Measurements from ENCODE around the gene GSAP. TPM values are rescaled to one million over a fixed set of nuclear protein-coding genes. Genes with fewer than 3 reads are reported as not detected.
"Not testable (repeated sequence)": the region's sequence is repeated elsewhere in the genome, so short reads cannot be mapped to it uniquely, and the experiment has no call there.

GSAP gene
- total and polyA plus RNA-seq, 12 donors, result 1.7 to 23.7 (median 7.9) TPM

GRCh38 chr7:77281780-77282478 is 134.2 kb downstream of the GSAP start:
- H3K27ac ChIP-seq, result peak overlapping the region in 6 of 10 donors; percentile 6 to 52 (median 25)
- ATAC-seq (peak; percentile 59 to 87 (median 68)), DNase-seq (peak; percentile 16 to 32)
- H3K4me1 ChIP-seq, result peaks cover 2 to 25% (median 15%) of the 10 kb centered on the region in 9 donors
- peaks cover 0 to 13% (median 0%) of the 10 kb centered on the region in 9 donors for H3K36me3 ChIP-seq
- no peaks in the 10 kb centered on the region for H3K27me3 ChIP-seq
- 42 to 51% methylated on average over 3 of the region's 3 CpGs for WGBS, 2 donors
- H3K4me3 ChIP-seq, result no peak overlapping the region
- H3K9me3 ChIP-seq, result no peaks in the 10 kb centered on the region
- TF ChIP-seq CTCF (IDR thresholded peaks at IDR 0.05), result no peak
- intact Hi-C loops (cut with DNase I), result no loop called here

GRCh38 chr7:77276120-77276519 is 140.0 kb downstream of the GSAP start:
- ATAC-seq, result no peak
- intact Hi-C loops (cut with DNase I), result loop anchor here in 1 of 10 donors (5.0 kb wide), 1 partner anchor 746 kb away; no protein-coding TSS in a partner anchor
- no peak for DNase-seq
- Histone ChIP-seq H3K27me3 (no peaks in the 10 kb centered on the region), H3K4me1 (peaks cover 0 to 14% (median 0%) of the 10 kb centered on the region in 9 donors), H3K4me3 (no peak overlapping the region), H3K27ac (no peak overlapping the region), H3K36me3 (peaks cover 0 to 15% (median 0%) of the 10 kb centered on the region in 9 donors), H3K9me3 (no peaks in the 10 kb centered on the region)
- WGBS, 2 donors, result 66 to 81% methylated on average over 4 of the region's 4 CpGs
- TF ChIP-seq CTCF (IDR thresholded peaks at IDR 0.05), result no peak

DNA sequence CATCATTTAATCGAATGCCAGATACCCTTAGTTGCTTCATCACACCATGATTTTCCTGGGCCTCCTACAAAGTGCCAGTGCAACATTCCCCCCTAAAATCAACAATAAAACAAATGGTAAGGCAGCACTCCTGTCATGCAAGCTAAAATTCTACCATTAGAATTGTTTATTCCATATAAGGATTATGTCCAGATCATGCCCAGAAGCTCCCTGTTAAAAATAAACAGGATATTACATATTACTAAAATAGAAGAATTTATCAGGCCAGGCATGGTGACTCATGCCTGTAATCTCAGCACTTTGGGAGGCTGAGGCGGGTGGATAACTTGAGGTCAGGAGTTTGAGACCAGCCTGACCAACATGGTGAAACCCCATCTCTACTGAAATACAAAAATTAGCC is 140.5 kb downstream of the GSAP start:
- H3K27me3 ChIP-seq, DNase-seq, H3K9me3 ChIP-seq, H3K4me3 ChIP-seq: not testable (repeated sequence)
- intact Hi-C loops (cut with DNase I), result loop anchor here in 1 of 10 donors (5.0 kb wide), 1 partner anchor 747 kb away; no protein-coding TSS in a partner anchor
- H3K4me1 ChIP-seq, result peaks cover 0 to 12% (median 0%) of the 10 kb centered on the region in 9 donors
- H3K27ac ChIP-seq, result peak overlapping the region in 2 of 10 donors; percentile 1 to 29
- WGBS, 2 donors, result 60 to 66% methylated on average over 2 of the region's 2 CpGs
- H3K36me3 ChIP-seq, result peaks cover 0 to 14% (median 0%) of the 10 kb centered on the region in 9 donors
- peak in 4 of 8 donors; percentile 27 to 58 (median 38) for ATAC-seq

- H3K9me3 ChIP-seq, result no peaks in the 10 kb centered on the region
- no peak overlapping the region for H3K4me3 ChIP-seq
- ATAC-seq, result no peak
- no peak for DNase-seq
- no peak overlapping the region for H3K27ac ChIP-seq
- intact Hi-C loops (cut with DNase I), result no loop called here
- no peaks in the 10 kb centered on the region for H3K27me3 ChIP-seq
- H3K36me3 ChIP-seq, result peaks cover 0 to 9% (median 0%) of the 10 kb centered on the region in 9 donors
- H3K4me1 ChIP-seq, result peaks cover 0 to 30% (median 9%) of the 10 kb centered on the region in 9 donors
- WGBS, 2 donors, result 90 to 94% methylated on average over 5 of the region's 5 CpGs
- TF ChIP-seq CTCF (IDR thresholded peaks at IDR 0.05), result no peak
Measured at GRCh38 chr7:77271766-77272165, 144.4 kb downstream of the GSAP start.

DNA sequence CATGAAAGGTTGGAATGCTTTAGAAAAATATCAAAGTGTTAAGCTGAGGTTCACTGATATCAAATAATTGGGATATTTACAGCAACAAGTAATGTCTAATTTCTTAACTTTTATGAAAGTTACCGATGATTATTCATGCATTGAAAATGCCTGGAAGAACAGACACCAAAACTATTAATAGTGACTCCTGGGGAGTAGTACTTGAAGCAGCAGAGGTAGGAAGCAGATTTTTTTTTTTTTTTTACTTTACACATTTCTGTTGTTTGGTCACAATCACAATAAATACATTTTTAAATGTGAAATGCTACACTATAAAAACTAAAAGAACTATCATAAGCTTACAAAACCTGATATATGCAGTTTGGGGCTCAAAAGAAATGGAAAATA is 146.1 kb downstream of the GSAP start:
- no peak for DNase-seq

More for the DNA sequence above, 146.1 kb downstream of the GSAP start:
- intact Hi-C loops (cut with DNase I), result no loop called here
- H3K36me3 ChIP-seq, result peaks cover 0 to 9% (median 0%) of the 10 kb centered on the region in 9 donors
- H3K27ac ChIP-seq, result peak overlapping the region in 8 of 10 donors; percentile 7 to 72 (median 27)
- no peak for TF ChIP-seq CTCF (IDR thresholded peaks at IDR 0.05)
- H3K4me3 ChIP-seq, result no peak overlapping the region
- H3K27me3 ChIP-seq, result no peaks in the 10 kb centered on the region
- peak in 2 of 8 donors; percentile 57 to 70 for ATAC-seq
- 46 to 72% methylated on average over 1 of the region's 1 CpG for WGBS, 2 donors
- no peaks in the 10 kb centered on the region for H3K9me3 ChIP-seq
- H3K4me1 ChIP-seq, result peaks cover 0 to 20% (median 9%) of the 10 kb centered on the region in 9 donors
